ENCODE measurements around the gene RFX3.

RFX3 gene

DNA sequence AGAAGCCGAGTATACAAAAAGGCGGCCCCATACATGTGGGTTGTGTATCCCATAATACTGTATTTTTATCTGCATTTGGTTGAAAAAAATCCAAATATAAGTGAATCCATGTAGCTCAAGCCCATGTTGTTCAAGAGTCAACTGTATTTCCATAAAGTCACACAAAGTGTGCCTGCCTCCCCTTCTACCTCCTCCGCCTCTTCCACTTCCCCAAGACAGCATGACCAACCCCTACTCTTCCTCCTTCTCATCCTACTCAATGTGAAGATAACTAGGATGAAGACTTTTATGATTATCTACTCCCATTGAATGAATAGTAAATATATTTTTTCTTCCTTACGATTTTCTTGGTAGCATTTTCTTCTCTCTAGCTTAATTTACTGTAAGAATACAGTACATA, 92.7 kb downstream of the RFX3 start:
- DNase-seq (ENCODE audit: low read depth), result no peak

DNA sequence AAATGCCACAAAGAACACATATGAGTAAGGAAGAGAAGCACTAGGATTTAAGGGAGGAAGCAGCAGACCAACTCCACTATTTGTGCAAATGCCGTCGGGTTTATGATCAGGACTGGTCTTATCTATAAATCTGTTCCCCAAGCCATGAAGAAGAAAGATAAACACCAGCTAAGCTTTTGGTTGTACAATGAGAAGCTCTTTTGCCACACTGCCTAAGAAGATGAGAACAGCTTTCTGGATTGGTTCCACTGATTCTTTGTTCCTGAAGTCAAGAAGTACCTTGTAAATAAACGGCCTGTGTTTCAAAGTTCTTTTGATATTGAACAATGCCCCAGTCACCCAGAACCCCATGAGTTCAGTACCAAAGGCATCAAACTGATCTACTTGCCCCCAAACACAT, 93.9 kb downstream of the RFX3 start:
- DNase-seq (ENCODE audit: low read depth), result no peak

DNA sequence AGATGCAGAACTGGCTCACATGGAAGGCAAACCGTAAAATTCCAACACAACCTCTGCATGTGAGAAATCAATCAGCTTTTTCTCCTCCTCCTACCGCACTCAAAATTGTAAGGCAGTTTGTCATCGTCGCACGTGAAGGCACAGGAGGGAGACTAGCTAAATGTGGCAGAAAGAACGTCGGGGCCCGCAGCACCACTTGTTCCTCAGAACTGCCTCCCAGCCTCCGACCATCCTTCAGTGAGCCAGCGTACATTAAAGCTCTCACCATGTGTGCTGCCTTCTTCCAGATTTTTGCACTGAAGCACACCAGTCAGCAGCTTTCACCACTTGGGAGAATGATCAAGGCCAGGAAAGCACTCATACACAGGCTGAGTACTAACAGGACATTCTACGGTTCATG, 105.9 kb downstream of the RFX3 start:
- no peak for DNase-seq (ENCODE audit: low read depth)

DNA sequence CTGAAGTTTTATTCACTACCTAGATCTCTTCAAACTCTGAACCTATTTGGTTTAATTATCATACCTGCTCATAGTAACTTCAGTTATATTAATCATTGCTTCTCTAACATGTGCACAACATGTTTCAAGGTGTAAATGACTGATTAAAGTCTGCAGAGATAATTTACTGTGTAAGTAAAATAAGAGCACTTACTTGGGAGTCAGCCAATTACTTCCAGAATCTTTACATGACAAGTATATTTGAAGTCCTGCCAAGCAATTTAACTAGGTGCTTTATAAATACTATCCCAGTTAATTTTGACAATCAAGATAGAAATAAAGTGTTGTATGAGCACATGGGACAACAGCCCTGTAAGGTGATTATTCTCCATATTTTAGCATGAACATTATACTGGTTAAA, 109.9 kb downstream of the RFX3 start:
- DNase-seq (ENCODE audit: low read depth), result no peak

DNA sequence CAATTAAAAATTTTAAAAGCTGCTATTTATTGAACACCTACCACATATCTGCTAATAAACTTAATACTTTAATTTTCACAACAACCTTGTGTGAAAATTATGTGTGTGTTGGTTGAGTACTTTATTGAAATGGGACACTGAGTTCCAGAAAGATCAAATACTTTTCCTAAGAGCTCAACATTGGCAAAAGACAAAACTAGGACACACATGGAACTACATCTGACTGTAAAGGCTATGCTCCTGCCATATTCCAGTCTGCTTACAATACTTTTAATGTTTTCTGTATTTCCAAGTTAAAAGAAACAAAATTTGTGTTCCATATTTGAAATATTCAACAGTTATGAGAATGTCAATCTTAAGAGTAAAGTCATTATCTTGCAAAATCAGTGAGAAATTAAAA, 111.8 kb downstream of the RFX3 start:
- DNase-seq (ENCODE audit: low read depth), result no peak

DNA sequence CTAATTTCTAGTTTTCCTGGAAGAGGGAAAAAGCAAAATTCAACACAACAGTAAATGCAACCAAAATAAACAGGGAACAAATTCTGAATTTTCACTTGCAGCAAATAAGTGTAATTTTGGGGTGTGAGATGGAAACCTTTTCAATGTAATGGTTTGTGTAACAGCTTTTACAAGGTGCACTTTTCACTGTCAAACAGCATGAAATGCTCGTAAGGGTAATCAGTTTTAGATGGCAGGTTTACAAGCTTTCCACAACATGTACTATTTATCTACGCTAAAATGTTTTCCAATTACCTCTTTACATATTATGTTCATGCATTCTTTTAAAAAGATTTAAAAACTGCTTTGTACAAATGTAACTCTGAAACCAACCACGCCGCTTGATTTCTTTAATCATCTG, 115.3 kb downstream of the RFX3 start:
- no peak for DNase-seq (ENCODE audit: low read depth)

DNA sequence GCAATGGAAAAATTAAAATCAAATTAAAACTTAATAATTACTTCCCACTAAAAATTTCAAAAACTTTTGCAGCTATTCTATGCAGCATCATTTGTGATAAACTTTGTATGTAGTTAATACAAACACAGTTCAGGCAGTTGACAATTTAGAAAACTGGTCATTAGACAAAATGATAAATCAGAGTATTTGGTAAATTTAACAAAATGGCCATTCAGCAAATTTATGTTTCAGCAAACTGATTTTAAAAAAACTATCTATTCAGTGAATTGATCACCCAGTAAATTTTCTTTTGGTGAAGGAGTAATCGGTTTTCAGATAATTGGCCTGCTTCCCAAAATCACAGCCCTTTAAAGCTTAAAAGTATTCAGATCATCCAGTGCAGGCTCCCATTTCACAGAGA, 116.3 kb downstream of the RFX3 start:
- DNase-seq (ENCODE audit: low read depth), result no peak

DNA sequence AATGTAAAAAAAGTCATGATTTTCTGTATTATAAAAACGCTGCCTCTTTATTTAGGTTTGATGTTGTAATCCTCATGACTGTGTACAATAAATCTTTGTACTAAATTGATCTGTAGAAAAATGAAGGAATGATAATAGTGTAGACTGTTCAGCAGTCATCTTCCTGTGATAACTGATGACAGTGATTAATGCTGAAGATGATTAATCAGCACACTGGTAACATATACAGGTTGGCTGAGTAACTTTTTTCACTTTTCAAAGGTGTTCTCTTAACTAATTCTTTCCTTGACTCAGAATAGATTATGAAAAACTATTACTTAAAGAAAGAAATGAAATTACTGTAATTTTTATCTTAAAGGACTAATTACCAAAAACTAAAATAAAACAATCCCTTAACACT, 122.5 kb downstream of the RFX3 start:
- DNase-seq (ENCODE audit: low read depth), result no peak

DNA sequence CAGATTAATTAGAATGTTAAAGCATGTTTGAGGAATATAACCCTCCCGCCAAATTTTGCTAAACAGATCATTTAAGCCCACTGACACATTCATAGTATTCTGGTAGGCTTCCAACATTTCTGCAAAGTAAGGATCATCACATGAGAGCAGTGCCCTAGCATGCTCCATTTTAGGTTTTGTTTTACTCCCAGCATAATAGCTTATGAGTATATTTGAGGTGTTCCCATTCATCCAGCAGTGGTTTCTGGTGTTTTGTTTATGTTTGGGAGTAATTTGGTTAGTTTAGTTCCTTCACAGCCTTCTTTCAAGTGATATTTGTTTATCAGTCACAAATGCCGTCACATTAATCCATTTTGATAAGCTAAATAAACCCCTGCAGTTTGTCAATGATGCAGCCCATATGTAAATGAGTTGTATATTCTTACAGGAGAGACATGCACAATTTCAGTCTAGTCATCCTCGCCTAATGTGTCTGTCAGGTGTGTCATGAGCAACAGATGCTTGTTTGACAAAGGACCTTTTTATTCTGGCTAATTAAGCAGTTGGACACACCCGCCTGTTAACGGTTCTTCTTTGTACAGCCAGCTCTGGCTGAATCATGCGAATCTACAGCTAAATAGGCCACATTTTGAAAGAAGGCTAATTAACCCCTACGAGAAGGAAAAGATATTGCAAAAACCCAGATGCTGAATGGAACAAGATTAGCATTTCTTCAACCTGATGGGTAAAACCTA, 124.4 kb downstream of the RFX3 start:
- DNase-seq (ENCODE audit: low read depth), result no peak

DNA sequence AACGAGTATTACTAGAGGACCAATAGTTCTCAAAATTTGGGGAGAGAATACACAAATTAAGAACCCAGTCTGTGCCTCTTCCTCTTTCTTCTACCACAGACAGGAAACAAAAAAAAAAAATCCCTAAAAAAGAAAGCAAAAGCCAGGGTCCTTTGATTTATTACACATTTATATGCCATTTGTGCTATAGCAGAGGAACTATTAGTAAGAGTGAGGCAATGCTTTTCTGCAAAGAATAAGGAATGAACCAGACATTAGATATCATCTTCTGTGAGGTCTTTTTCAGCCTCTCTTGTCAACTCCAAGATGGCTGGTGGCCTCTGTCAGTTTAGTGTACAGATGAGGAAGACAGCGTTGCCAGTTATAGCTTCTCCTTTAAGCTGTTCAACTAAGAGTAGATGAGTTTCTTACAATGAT, 127.6 kb downstream of the RFX3 start:
- DNase-seq (ENCODE audit: low read depth), result no peak

DNA sequence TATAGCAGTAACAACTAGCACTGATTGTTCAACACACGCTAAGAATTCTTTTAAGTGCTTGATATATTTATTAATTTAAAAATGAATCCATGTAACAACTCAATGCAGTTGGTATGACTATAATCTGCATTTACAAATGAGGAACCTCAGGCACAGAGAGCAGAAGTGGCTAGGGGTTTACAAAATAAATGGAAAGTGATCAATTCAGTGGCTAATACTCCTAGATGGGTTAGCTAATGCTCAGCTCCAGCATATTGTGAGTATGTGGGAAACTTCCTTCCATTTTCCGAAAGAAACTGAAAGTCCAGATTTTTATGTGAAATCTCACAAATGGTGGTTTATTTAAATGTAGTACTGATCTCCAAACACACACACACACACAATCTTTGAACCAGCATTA, 128.0 kb downstream of the RFX3 start:
- no peak for DNase-seq (ENCODE audit: low read depth)

DNA sequence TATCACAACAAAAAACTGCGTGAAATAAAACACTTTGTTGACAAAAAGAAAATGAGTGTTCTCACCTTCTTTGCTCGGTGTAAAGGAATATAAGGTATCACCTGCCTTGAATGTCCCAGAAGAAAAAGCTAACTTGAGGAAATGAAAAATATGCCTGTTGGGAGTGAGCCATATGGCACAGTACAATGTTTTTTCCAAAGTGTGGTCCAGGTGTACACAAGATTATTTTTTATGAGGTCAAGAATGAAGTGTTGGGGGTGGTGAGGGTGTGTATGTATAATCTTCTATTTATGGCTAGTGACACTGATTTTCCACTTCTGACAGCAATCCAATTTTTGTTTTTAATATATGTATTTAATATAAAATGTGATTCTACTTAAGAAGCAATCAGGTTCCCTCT, 134.4 kb downstream of the RFX3 start:
- no peak for DNase-seq (ENCODE audit: low read depth)

DNA sequence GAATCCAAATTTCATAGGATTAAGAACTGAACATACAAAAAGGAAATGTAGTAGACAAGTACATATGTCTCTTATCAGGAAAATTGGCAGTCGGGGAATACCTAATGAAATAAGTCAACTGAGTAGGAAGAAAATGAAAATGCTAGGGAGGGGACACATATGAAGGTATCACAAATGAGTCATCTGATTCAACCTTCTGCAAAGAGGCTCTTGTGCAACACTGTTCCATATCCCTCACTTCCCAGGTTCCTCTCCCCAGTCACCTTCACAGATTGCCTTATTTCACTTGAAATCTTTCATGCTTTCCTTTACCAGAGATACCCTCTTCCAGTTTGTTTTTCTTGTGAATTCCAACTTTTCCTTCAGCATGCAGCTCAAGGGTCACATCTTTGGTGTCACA, 139.0 kb downstream of the RFX3 start:
- DNase-seq (ENCODE audit: low read depth), result no peak

DNA sequence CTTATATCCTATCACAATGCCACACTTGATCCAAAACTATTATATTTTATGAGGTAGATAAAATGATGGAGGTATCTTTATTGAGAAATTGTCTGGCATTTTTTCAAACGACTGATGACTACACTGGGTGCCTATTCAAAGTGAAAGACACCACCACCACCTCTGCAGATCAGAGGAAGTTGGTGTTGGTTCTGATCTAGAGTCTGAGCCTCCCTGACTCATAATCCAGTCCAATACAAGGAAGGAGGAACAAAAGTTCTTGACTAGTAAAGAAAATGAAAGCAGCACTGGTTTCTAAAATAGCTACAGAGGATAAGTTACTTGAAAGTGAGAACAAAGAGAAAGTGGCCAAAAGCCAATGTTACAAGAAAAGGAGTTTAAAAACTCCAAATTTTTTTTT, 139.9 kb downstream of the RFX3 start:
- no peak for DNase-seq (ENCODE audit: low read depth)

DNA sequence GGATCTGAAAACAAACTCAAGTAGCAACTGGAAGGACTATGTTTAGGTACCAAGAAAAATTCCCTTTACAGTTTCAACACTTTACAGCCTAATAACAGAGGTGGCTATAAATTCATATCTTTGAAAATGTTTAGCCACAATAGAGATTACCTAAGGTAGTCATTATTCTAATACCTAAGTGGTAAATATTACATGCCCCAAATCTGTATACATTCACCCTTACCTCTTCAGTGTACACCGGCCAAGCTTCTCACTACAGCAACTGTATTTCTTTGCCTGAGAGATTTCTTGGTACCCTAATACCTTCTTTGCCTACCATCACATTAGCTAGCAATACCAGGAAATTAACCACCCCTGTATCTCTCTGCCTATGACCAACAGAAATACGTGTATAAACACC, 154.0 kb downstream of the RFX3 start:
- DNase-seq (ENCODE audit: low read depth), result no peak

DNA sequence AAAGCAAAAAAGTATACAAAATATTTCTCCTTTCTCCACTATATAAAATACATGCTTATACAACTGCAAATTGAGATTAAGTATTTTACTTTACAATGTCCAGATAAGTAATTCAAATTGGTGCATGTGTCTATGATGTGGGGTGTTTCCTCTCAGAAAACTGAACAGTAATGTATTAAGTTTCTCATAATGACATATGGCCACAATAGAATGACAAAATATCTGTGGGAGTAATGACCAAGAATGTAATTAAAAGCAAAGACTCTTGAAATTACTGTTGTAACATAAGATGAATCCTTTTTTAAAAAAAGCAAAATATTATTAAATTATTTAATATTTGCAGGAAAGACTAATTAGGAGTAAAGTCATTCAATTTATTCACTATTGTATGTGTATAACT, 155.1 kb downstream of the RFX3 start:
- DNase-seq (ENCODE audit: low read depth), result no peak

DNA sequence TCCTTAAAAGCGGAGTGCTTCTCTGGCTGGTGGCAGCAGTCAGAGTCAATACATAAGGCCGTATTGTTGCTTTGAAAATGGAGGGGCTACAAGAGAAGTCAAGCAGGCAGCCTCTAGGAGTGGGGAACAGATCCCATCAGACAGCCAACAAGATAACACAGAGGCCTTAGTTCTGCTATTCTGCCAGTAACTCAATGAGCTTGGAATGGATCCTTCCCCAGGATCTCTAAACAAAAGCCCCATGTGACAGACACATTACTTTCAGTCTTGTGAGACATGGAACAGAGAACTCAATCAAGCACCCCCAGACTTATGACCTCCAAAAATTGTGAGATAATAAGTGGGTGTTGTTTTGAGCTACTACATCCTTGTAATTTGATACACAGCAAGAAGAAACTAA, 158.6 kb downstream of the RFX3 start:
- no peak for DNase-seq (ENCODE audit: low read depth)

DNA sequence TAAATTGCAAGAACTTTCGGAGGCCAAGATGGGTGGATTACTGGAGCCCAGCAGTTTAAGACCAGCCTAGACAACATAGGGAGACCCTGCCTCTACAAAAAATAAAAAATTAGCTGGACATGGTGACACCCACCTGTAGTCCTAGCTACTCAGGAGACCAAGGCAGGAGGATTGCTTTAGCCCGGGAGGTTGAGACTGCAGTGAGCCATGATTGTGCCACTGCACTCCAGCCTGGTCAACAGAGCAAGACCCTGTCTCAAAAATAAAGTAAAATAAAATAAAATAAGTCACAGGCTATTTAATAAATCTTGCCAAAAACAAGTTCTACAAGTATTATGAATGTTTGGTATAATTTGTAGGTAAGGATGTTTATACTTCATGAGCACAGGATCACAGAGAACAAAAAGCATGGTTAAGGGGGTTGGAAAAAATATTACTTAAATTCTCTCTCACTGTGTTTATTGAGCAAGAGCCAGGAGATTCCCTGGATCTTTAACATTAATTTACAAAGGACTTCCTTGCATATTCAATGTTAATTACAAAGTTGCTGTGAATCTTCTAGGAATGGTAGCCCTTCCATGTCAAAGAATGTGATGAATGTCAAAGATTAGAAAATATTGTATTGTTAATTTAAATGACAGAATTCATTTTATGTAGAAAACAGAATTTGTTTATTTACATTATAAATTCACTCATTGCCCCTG, 164.0 kb downstream of the RFX3 start:
- no peak for DNase-seq (ENCODE audit: low read depth)

DNA sequence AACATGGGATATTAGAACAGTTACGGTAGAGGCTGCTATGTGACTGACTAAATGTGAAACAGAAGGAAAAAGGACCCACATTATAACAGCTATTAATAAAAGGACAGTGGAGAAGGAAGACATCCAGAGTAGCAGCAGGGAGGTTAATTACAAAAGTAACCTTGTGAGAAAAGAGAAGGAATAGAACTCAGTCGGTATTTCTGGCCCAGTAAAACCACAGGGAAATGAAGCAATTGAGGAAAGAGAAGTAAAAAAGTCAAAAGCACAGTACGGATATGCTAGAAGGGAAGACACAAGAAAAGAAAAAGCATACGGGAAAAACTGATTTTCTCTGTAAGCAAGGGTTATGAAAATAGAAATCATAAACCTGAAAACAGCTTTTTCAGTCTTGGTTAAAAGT, 164.7 kb downstream of the RFX3 start:
- DNase-seq (ENCODE audit: low read depth), result no peak

DNA sequence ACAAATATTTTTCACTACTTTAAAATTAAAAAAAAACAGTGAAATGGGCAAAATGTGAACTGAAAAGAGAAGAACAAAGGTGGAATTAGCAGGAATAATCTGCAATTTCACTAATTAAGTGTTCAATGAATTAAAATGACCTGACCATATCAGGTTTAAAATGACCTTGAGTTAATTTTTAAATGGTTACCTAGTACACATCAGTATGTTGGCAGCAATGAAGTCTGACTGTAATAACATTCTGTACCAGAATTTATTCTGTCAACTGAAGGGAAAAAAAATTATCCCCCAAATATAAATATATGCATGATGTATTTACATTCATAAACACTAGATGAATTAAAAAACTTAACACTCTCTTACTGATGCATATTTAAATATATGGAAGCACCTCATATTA, 165.6 kb downstream of the RFX3 start:
- DNase-seq (ENCODE audit: low read depth), result no peak

DNA sequence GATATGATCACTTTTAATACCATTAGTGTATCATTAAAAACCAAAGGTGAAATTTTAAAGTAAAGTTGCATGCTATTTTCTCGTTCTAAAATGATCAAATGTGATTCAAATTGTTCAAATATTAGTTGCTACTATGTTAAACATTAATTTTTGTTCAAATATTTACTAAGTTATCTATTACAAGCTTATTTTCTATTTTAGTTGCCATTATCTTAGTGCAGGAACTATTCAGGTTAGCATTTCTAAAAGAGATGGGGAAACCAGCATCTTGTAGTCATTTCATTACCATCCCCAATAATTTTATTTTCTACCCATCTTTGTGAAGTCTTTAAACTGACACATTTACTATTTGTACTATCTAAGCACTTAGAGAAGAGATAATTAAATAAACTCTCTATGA, 166.0 kb downstream of the RFX3 start:
- DNase-seq (ENCODE audit: low read depth), result no peak

DNA sequence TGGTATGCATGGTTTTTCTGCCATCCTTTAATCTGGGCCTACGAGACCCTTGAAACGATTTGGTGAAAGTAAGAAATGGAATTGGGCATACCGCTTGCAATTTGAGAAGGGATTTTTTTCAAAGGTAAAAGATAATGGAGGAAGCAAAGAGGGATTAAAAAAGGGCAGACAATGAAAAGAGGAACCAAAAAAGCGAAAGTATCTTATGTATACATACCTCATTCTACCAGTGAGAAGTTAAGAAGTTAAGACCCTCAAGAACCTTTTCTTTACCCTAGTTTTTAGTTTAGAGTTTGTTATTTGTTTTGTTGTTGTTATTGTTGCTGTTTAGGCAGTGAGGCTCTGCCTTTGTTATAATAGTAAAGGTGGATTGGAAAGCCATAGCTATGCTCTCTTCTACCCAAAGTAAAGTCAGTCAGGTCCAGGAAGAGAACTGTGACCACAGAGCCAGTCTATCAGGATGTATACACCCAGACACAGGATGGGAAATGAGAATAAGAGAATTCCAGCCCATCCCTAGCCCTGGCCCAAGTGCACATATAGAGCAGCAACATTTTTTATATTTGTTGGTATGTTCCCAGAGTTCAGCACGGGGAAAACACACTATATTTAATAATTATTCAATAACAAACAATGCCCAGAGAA, 166.6 kb downstream of the RFX3 start:
- no peak for DNase-seq (ENCODE audit: low read depth)

DNA sequence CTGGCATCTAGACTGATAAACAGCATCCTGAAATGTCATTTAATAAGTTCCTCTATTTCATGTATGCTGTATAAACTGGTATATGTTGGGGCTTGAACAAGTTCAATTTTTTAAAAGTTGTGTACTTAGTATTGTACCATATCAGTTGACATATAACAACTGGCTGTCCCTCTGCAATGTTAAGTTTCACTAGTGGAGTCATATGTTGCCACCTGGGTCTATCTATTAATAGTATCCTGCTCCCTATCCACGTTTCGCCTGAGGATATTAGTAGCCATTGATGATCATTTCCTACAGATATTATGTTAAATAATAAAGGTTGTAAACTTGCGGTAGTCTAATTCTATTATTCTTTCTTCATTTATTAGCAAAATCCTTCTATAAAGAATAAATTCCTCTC, 177.6 kb downstream of the RFX3 start:
- DNase-seq (ENCODE audit: low read depth), result no peak

DNA sequence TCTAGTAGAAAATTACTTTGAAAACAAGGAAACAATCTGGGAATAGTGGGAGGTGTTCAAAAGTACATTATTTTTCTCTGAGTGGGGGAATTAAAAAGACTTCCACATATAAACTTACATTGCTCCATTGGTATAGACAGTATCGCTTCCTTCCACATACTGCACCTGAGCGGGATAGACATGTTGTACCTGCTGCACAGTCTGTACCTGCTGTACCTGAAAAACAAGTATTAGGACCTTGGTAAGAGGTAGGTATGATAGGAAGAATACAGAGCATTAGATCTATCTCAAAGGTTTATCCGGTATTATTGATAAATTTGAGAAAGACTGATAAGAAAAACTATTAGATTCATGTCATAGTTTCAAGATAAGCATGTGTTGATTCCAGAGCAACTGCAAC, 179.3 kb downstream of the RFX3 start:
- DNase-seq (ENCODE audit: low read depth), result no peak
